GM21528 (cell line): ENCODE measurements around the gene RPL36A.
A peak's percentile ranks its signal among the peaks of the same experiment; 100 is the strongest.

Source experiments
- ATAC-seq: cut with Tn5 transposase; IDR thresholded peaks from one replicate; pipeline ENCODE4 v1.9.1; 2021; ENCODE audit warnings: mild to moderate bottlenecking, moderate library complexity; ENCODE audit not compliant: unreplicated experiment, low FRiP score

The RPL36A gene

DNA sequence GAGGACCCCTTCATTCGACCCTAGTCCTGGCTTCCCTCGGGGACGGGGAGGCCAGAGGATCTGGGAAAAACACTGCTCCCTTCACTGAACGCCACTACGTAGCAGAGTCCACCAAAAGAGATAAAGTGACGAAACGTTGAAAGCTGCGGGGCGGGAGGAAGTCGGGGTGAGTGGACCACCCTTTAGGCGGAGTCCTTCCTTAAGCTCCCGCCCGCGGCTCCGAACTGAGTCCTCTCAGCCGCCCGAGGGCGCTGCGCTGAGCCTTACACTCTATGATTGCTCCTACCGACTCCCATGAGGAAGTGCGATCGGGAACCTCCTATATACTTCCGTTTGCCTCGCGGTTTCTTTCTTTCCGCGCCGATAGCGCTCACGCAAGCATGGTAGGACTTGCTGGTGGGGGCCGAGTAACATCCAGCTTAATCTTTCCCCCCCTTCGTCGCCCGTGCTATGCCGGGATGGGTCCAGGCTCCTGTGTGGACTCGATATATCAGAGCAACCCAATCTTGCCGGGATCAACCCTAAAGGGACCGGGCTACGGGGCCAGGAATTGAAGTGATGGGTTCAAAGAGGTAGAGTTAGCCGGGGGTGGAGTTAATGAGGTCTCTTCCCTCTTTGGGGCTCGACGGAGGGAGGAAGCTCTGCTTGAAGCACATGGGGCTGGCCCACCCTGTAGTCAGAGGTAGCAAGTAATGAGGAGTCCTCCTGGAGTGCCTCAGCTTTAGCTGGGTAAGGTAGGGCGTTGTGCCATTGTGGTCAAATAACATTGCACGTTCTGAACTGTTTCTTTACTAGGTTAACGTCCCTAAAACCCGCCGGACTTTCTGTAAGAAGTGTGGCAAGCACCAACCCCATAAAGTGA, at the start of gene RPL36A:
TSS of gene RPL36A (plus strand) at position 348 of the 862 bp plus-strand sequence. CDS start at position 381, 33 bp downstream.
- peak; percentile 78 for ATAC-seq

DNA sequence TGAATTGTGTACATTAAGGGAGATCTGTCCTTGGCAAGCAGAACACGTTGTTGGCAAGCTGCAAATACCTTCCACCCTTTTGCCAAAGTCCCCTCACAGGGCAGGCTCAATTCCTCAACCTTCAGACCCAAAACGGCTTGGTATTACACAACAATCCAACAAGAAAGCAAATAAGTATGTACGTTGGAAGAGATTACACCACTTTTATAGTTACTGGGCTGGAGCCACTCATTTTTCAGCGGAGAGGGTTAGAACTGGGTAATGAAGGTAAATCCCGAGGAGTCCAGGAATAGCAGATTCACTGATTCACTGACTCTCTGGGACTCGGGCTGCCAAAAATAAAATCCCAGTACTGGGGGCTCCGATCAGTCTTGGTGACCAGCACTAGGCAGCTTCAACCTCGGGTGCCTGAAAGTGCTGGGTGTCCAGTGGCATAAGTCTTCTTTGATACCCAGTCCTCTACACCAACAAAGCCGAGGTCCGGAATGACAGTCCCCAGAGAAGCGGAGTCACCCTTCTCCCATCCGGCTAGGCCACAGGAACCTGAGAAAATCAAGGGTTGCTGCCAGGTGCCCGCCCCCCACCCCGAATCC, 42.9 kb upstream of the RPL36A start:
- peak; percentile 20 for ATAC-seq

DNA sequence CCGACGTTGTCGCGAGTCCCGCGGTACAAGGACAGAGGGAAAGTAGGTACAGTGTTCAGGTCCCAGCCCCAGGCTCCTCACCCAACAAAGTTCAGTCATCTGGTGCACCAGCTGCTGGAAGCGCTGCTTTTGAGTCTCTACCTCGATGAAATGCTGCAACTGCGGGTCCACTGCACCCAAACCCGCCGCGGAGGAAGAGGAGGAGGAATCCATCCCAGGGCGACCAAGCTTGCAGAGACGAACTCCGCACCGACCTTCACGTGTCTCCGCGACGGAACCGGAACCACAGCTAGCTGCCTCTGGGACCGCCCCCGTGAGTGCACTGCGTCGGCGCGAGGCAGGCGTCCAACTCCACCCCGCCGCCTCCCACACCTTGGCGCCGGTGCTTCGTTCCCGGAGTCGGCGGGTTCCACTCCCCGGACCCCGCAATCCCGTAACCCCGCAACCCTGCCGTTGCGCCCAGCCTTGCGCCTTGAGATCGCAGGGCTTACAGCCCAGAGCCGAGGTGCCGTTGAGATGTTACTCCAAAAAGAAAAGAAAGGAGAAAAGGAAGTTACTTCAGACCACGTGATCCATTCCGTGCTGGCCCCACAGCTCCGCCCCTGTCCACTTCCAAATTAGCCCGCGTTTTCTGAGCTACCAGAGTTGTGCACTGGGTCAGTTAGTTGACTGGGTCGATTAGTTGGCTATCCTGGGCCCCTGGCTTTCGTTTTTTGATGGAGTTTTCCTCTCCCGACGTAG, 42.2 kb upstream of the RPL36A start, which contains the start of gene TIMM8A:
TSS of gene TIMM8A (minus strand) at position 291 of the 741 bp plus-strand sequence. CDS start at position 213, 78 bp downstream.
- ATAC-seq: peak; percentile 98

DNA sequence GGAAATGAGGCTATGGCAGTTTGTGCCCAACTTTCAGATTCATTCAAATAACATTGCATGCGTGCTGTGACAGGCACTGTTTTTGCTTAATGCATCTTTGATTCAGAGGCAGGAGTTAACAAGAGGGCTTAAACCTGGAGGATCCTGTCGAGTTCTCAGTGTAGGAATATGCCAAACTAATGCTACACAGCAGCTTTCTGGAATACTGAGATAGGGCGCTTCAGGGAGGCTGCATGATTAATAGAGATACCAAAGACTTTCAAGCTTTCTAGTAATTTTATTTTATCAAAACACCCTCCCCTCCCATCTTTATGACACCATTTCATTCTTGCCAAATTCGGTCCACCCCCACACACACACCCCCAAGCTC, 41.6 kb upstream of the RPL36A start:
- ATAC-seq: no peak

DNA sequence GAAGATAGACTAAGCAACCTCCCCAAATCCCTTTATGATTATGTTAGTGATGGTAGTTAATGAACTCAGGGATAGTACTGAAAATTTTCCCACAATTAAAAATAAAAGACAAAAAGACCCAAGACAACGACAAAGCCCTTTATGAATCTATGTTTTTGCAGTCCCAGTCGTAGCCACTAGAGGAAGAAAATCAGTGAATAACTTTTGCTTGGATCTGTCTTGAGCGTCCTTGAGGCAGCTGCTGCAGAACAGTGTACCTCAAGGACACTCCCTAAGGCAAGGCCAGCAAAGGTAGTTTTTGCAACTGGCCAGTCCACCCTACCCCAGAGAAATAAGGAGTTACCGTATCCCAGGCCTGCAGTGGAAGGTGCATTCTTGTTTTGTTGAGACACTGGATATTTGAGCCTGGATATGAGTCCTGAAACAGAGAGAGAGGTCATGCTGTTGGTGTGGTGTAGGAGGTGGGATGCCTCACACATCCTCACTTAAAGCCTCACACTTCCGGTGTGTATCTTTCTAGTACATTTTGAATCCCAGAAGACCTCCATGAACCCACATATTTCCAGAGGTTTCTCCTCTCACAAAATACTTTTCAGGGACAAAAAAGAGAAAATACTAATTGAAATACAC, 33.5 kb upstream of the RPL36A start:
- no peak for ATAC-seq

DNA sequence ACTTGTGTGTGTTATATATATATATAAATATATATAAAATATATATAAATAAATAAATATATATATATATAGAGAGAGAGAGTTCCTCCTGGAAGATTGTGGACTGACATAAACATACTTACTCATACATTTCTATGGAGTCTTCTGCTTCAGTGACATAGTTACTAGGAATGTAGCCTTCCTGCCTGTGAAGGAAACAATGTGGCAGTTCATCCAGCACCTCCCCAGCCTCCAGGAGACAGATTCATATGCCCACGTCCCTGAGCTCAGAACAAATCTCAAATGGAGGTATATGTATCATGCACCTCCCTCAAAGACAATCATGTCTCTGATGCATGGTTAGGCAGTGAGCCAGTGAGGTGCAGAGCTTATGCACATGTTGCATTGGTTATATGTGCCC, 30.8 kb upstream of the RPL36A start:
- no peak for ATAC-seq

DNA sequence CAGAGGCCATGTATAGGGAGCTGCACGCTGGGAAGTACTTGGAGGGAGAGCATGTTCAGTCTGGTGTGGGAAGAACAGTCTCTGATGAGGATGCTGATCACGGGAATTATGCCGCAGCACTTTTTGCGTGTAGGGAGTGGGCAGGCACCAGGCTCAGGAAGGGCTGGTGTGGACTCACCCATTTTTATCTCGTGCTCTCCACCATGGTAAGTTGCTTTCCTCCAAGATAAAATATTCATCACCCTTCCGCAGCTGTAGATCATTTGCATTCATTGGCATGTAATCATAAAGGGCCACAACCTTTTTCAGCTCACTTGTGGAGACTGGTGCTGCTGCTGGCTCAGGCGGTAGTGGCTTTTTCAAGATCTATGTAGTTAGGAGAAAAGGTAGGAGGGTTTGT, 30.4 kb upstream of the RPL36A start:
- ATAC-seq: no peak

DNA sequence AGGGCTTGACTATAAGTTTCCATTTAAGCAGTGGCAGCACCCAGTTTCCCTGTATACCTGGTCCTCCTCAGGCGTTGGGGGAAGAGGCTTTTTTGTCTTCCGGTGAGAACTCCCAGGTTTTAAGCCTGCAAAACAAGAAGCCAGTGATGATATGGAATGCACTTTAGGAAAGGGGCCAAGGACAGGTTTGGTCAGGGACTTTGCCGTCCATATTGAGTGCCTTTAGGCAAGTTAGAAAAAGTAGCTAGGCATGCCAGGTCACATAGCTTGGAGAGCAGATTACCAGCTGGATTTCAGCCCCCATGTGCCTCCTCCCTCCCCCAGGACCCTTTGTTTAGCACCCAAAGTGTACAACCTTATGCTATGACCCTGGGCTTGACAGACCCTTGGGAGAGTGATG, 28.7 kb upstream of the RPL36A start:
- no peak for ATAC-seq

DNA sequence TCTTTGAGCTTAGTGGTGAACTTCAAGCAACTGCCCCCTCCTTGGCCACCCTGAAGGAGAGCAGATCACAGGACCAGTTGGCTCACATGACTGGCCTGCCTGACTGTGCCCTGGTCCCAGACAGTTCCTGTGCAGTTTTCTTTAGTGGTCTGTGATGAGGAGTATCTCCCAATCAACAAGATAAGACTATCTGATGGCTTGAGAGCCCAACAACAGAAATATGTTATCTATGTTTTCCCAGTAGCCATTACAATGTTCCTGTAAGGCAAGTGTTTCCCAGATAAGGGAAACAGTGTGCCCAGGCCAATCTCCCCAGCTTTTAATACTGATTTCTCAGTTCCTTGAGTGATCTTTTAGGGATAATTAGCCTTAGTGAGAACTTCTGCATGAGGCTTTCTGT, 28.1 kb upstream of the RPL36A start:
- no peak for ATAC-seq

DNA sequence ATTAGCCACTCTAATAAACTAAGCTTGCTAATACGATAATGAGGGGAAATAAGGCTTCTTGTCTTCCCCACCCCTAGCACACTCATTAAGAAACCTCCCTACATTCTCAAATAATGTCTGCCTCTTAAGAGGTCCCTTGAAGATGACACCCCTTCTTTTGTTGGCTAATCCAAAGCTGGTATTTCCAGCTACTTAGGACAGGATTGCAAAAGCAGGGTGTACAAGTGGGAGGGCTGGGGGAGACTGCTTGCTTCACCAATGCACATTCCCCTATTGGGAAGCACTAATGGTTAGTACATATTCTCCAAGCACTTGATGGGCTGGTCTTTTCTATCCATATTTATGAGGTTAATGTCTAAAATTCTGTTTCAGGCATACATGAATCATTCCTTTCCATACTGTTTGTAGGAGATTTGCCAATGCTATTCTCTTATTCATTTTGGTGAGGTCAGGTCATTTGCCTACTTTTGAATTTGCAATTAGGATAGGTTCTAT, 25.5 kb upstream of the RPL36A start:
- no peak for ATAC-seq

DNA sequence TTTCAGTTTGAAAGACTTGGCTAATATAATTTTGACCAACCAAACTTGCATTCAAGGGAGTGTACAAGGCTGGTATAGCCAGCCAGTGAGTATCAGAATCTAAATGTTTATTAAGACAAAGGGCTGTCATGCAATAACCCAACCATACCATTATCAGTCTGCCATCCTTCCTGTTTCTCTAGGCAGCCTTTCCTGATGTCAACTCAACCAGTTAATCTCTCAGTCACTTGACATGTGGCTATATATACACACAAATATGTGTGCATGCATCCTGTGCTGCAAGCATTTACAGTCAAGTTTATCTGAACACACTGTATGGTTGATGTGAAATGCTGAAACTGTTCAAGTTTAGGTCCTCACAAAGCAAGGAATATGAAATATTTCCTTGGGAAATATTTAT, 22.0 kb upstream of the RPL36A start:
- ATAC-seq: no peak

DNA sequence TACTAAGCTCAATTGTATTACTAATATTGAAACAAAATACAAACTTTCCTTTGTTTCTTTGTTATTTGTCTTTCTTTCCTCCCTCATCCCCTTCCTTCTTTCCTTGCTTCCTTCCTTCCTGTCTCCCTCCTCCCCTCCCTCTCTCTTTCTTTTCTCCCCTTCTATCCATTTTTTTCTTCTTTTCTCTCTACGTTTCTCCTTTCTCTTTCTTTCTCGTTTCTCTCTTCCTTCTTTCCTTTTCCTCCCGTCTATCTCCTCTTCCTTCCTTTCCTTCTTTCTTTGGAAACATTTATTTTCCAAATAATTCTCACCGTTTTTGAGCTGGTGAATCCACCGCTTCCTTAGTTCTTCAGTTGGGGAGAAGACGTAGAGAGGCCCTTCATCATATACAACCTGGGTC, 21.1 kb upstream of the RPL36A start:
- ATAC-seq: no peak

DNA sequence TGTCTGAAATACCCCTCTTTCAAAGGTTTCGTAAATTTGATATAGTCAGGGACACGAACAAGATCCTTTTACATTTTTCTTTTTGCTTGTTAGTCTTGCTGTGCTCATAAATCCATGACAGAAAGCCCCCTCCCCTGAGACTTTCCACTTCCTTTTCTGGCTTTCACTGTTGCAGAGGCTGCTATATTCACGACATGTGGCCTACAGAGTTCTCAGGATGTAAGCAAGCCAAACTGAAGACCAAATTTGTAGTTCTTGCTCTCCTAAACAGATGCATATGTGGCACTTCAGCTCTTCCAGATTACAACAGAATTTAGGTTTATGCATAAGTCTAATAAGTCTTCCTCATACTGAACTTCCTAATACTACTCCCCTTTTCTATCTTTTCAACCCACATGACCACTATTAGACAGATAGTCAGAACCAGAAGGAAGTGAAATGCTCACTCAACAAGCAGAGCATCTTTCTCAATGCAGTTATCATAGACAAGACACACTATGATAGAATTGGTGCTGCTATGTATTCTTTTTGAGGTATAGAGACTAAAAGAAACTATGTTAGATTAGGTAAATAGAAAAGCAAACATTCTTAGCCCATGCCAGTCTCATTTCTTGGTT, 19.8 kb upstream of the RPL36A start:
- peak; percentile 63 for ATAC-seq

DNA sequence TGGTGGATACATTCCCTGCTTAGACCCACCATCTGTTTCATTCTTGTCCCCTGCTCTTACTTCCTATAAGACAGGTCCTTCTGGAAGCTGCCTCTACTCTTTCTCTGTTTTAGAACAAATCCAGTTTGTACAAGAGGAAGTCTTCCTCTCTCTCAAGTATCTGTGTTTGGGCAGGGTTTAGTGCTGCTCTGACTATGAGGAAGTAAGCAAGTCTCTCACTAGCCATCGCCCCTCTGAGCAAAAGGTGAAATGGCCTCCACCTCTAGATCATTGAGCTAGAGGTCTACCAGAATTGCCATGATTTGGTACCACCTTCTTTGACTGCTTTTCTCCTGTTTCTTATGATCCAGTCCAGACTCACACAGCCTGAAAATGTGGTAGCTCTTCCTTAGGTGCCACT, 13.3 kb upstream of the RPL36A start:
- no peak for ATAC-seq

DNA sequence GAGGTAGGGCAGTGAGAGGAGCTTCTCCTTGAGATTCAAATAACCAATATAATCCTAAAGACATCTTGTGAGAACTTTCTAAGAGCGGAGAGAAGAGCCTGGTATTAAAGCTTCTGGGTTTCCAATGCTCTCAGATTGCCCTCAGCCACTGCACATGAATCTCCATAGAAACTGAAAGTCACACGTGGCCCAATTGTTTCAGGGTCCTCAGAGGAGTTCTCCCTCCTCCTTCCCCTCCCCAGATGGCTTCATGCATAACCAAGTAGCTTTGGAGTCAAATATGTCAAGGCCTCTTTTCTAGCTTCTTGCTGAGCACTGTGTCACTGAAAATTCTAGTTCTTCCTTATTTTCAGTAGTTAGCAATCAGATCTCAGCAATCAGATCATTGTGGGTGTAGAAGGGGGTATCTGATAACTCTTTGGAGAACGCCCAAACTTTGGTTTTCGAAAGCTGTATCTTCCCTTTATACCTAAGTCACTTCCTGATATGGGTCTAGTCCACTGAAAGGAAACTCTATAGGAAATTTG, 7.1 kb upstream of the RPL36A start:
- ATAC-seq: peak; percentile 69

DNA sequence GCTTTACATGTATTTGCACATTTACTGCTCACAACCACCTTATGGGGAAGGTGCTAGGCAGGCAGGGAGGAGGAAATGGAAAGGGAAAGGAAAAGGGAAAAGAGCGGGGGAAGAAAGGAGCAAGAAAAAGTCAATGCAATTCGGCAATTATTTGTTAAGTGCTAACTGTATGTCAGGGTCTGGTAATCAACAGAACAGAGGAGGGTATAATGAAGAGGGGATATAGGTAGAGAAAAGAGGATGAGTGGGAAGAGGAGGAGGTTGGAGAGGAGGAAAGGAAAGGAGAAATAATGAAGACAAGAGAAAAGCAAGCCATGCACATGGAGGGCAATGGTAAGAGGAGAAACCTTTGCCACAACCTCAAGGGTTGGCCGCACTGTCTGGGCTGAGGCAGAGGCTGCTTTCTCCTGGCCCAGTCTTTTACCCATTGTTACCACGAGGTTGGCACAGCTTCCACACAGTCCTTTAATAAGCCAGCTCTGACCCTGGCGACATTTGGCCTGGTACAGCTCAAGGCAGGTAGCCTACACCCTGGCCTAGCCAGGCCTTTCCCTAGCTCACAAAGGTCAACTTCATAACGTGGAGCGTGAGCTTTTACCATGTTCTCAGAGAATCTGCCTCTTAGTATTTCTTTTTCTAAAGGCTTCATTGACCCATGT, 5.7 kb upstream of the RPL36A start:
- ATAC-seq: peak; percentile 14

DNA sequence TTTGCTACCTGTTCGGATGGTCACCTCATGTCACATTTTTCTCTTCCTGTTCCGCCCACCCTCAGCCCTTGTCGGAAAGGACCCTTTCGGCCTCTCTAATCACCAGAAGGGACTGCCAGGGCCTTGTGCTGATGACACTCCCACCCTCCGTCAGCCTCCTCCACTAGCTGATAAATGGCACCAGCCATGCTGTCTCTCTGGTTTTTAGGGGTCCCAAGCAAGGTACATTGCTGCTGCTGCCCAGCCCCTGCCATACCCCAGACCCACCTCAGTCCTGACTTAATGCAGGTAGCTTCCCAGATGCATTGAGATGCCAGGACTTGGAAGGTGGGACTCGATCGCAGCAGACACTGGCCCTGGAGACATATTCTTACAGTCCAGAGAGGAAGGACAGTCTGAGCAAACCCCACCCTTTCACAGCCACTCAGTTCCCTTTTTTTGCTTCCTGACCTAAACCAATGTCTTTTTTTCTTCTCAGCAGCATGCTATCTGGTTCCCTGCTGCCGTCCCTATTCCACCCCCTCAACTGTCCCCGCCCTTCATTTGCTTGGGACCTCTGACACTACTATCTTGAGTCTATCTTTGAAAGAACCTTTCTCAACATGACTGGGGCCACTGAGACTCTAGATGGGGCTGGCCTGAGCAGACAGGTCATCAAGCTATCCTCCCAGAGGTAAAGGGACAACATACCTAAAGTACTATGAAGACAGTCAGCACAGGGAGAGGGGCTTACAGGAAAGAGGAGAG, 4.8 kb upstream of the RPL36A start, which contains the start of gene BTK:
TSS of gene BTK (minus strand) at position 397 of the 747 bp plus-strand sequence. CDS start 10,907 bp downstream, outside the sequence.
- ATAC-seq: peak; percentile 74

DNA sequence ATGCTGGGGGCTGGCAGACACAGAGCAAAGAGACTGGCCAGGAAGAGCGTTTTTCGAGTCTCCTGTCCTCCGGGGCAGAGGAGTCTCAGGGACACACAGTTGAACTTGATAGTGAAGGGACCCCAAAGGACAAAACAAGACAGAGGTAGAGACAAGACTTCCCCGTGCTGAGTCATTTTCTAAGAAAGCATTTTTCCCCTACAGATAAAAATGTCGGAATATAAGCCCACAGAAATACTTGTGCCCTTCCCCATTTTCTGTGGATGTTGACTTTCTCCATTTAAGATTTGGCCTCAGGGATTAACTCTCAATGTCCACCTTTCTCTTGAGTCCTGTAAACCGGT, 4.3 kb upstream of the RPL36A start:
- no peak for ATAC-seq

DNA sequence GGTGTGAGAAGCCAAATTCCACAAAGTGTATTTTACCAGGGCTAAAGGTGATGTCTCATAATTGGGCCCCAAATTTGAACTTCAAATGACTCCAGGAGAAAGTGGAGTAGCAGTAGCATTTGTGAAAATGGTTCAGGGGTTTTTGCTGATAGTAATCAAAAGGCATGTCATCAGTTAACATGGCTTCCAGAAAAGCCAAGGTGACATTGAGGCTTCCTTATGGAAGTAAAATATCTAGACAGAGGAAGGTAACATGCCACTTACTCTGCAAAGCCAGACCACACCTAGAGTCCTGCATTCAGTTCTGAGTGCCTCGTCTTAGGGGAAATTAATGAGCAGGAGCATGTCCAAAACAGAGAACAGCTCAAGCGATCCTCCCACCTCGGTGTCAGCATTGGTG, 2.2 kb upstream of the RPL36A start:
- no peak for ATAC-seq
